LNCAP (cell line): ENCODE measurements around the gene WNT1.

Source experiments
- TF ChIP-seq, protein P1 (sequence below): fragments of 450-650 bp; IDR thresholded peaks from 2 replicates; pipeline ENCODE4 v1.5.1; 2017; ENCODE audit warnings: mild to moderate bottlenecking

WNT1 gene

GRCh38 chr12:48937170-48937569 is 41.0 kb upstream of the WNT1 start:
- TF ChIP-seq, protein P1, sequence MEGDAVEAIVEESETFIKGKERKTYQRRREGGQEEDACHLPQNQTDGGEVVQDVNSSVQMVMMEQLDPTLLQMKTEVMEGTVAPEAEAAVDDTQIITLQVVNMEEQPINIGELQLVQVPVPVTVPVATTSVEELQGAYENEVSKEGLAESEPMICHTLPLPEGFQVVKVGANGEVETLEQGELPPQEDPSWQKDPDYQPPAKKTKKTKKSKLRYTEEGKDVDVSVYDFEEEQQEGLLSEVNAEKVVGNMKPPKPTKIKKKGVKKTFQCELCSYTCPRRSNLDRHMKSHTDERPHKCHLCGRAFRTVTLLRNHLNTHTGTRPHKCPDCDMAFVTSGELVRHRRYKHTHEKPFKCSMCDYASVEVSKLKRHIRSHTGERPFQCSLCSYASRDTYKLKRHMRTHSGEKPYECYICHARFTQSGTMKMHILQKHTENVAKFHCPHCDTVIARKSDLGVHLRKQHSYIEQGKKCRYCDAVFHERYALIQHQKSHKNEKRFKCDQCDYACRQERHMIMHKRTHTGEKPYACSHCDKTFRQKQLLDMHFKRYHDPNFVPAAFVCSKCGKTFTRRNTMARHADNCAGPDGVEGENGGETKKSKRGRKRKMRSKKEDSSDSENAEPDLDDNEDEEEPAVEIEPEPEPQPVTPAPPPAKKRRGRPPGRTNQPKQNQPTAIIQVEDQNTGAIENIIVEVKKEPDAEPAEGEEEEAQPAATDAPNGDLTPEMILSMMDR: no peak

GRCh38 chr12:48938805-48939204 is 39.3 kb upstream of the WNT1 start:
- TF ChIP-seq, protein P1: no peak

GRCh38 chr12:48940181-48940580 is 37.9 kb upstream of the WNT1 start:
- TF ChIP-seq, protein P1: no peak

DNA sequence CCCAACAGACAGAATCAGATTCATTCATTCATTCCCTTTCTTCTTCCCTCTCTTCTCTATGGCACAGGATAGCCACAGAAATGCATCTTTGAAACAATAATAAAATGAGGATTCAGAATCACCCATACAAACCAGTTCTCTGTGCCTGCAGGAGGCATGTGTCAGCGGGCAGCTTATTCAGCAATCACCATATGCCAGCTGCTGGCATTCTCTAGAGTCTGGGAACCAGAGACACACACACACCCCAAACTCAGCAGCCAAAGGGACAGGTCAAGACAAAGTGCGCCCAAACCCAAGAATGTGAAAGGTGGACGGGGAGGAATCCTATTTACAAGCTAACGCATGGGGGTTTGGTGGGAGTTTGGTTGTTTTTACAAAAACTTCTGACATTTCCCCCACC is 34.9 kb upstream of the WNT1 start:
- TF ChIP-seq, protein P1: no peak

DNA sequence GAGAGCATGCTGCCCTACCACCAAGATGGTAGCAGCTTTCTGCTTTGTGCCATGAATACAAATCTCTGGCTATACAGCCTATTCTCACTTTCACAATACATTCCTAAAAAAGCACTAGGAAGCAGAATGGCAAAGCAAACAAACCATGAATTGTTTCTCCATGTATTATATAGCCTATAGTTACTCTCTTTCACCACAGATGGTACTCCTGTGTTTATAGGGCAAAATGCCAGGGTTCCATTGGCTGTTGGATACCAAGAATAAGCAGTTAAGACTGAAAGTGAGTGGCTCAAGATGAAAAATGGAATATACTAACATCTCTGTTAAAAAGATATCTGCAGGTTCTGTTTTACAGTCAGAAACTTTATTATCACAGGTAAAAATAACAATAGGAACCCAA is 31.9 kb upstream of the WNT1 start:
- TF ChIP-seq, protein P1: no peak

DNA sequence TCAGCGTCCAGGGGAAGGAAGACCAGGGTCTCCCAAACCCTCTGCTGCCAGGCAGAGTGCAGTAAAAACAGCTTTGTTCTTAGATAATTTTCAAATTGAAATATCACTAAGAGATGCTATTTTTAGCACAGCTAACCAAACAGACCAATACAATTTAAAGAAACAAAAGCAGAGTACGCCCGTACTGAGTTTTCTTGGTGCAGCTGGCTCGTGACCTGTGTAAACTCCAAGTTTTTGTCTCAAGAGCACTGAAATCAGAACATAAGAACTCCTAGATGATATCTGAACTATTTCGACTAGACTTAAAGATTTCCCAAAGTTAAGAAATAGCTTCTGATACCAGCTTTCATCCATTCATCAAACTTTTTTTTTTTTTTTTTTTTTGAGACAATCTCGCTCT is 31.2 kb upstream of the WNT1 start:
- TF ChIP-seq, protein P1: no peak

GRCh38 chr12:48947727-48948126 is 30.4 kb upstream of the WNT1 start:
- TF ChIP-seq, protein P1: no peak

DNA sequence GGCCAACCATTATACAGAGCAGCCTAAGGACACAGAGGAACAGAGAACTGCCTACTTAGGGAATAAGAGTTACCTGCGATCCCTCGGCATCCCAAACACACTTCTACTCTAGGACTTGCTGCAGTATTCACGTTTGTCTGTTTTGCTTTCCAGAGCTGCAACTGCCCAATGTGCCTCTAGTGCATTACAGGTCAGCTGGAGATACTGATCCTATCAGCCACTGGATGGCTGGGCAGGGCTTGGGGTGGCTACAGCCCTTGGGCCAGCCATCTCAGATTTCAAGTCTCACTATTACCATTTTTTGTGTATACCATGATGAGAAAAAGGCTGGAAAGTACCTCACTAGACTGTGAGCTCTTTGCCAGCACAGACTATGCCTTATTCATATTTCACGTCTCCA is 25.4 kb upstream of the WNT1 start:
- TF ChIP-seq, protein P1: no peak
